HAP-1 (cell line): Measurements from ENCODE around the gene UPK3A.
"Not testable (repeated sequence)": the region's sequence is repeated elsewhere in the genome, so short reads cannot be mapped to it uniquely, and the experiment has no call there.

Experiments
- DNase-seq, 2 experiments: peaks; one replicate each; pipeline ENCODE4 v3.0.0-alpha.2; 2016 to 2020; ENCODE audit warnings: low spot score in 2 of 2
- H3K27me3 ChIP-seq: fragments of 250-450 bp; sonication (Bioruptor Pico); 2 replicates; pipeline ENCODE4 v1.5.1; 2020; ENCODE audit warnings: low read depth, mild to moderate bottlenecking, moderate library complexity
- H3K36me3 ChIP-seq: fragments of 250-450 bp; sonication (Bioruptor Pico); replicated peaks from 2 replicates; pipeline ENCODE4 v1.5.1; 2020; ENCODE audit warnings: mild to moderate bottlenecking
- H3K4me1 ChIP-seq: fragments of 250-450 bp; sonication (Bioruptor Pico); 2 replicates; pipeline ENCODE4 v1.5.1; 2020; ENCODE audit warnings: mild to moderate bottlenecking
- H3K4me3 ChIP-seq: fragments of 250-450 bp; sonication (Bioruptor Pico); 2 replicates; pipeline ENCODE4 v1.5.1; 2020; ENCODE audit warnings: mild to moderate bottlenecking, moderate library complexity
- H3K9me3 ChIP-seq: fragments of 250-450 bp; sonication (Bioruptor Pico); 2 replicates; pipeline ENCODE4 v1.5.1; 2020; ENCODE audit warnings: mild to moderate bottlenecking, moderate library complexity
- in situ Hi-C: fragments of 300-500 bp; cut with MboI; formaldehyde crosslinking; loops from 3 replicates; pipeline ENCODE4 v1.14.3; 2020; ENCODE audit warnings: low sequenced_read_pairs, inconsistent platforms, mixed read lengths

Gene UPK3A

GRCh38 chr22:45281010-45281409, 3.7 kb upstream of the UPK3A start:
- in situ Hi-C loops = no loop called here
- Histone ChIP-seq H3K4me1 (no peaks in the 10 kb centered on the region), H3K9me3 (no peaks in the 10 kb centered on the region), H3K27me3 (peaks cover 6% of the 10 kb centered on the region; the same call in 1 of the 2 replicates), H3K36me3 (no peaks in the 10 kb centered on the region), H3K4me3 (no peak overlapping the region)
- DNase-seq = no peak

- in situ Hi-C loops = no loop called here
- no peaks in the 10 kb centered on the region for H3K9me3 ChIP-seq
- no peaks in the 10 kb centered on the region for H3K4me1 ChIP-seq
- H3K27me3 ChIP-seq = peaks cover 6% of the 10 kb centered on the region; the same call in 1 of the 2 replicates
- H3K4me3 ChIP-seq = no peak overlapping the region
- no peak for DNase-seq
- no peaks in the 10 kb centered on the region for H3K36me3 ChIP-seq
These were observed 712 bp downstream of the UPK3A start for GRCh38 chr22:45285263-45286058.

GRCh38 chr22:45286854-45287551, 2.3 kb downstream of the UPK3A start:
- in situ Hi-C loops = no loop called here
- Histone ChIP-seq H3K4me1 (no peaks in the 10 kb centered on the region), H3K4me3 (no peak overlapping the region), H3K27me3 (peaks cover 6% of the 10 kb centered on the region; the same call in 1 of the 2 replicates), H3K9me3 (no peaks in the 10 kb centered on the region), H3K36me3 (no peaks in the 10 kb centered on the region)
- DNase-seq = no peak

GRCh38 chr22:45290410-45290936, 5.7 kb downstream of the UPK3A start:
- Histone ChIP-seq H3K4me3 (no peak overlapping the region), H3K9me3 (no peaks in the 10 kb centered on the region), H3K4me1 (no peaks in the 10 kb centered on the region), H3K36me3 (no peaks in the 10 kb centered on the region), H3K27me3 (no peaks in the 10 kb centered on the region)
- DNase-seq = peak in 1 of 2 experiments; percentile 58
- in situ Hi-C loops = no loop called here

- H3K4me1 ChIP-seq = no peaks in the 10 kb centered on the region
- no peaks in the 10 kb centered on the region for H3K27me3 ChIP-seq
- H3K36me3 ChIP-seq = no peaks in the 10 kb centered on the region
- no peak for DNase-seq
- no peaks in the 10 kb centered on the region for H3K9me3 ChIP-seq
- no peak overlapping the region for H3K4me3 ChIP-seq
- in situ Hi-C loops = no loop called here
These were observed 6.5 kb downstream of the UPK3A start for GRCh38 chr22:45291061-45291930.

GRCh38 chr22:45291931-45292290, 7.2 kb downstream of the UPK3A start:
- H3K9me3 ChIP-seq = no peaks in the 10 kb centered on the region
- no peaks in the 10 kb centered on the region for H3K4me1 ChIP-seq
- H3K36me3 ChIP-seq = no peaks in the 10 kb centered on the region
- no peak overlapping the region for H3K4me3 ChIP-seq
- in situ Hi-C loops = no loop called here
- no peak for DNase-seq
- H3K27me3 ChIP-seq = no peaks in the 10 kb centered on the region

- H3K27me3 ChIP-seq = no peaks in the 10 kb centered on the region
- no peaks in the 10 kb centered on the region for H3K4me1 ChIP-seq
- DNase-seq = no peak
- no peaks in the 10 kb centered on the region for H3K36me3 ChIP-seq
- in situ Hi-C loops = no loop called here
- H3K9me3 ChIP-seq = no peaks in the 10 kb centered on the region
- no peak overlapping the region for H3K4me3 ChIP-seq
These were observed 8.1 kb downstream of the UPK3A start for GRCh38 chr22:45292731-45293442.

- Histone ChIP-seq H3K9me3 (no peaks in the 10 kb centered on the region), H3K36me3 (no peaks in the 10 kb centered on the region), H3K4me3 (no peak overlapping the region), H3K4me1 (no peaks in the 10 kb centered on the region), H3K27me3 (no peaks in the 10 kb centered on the region)
- no peak for DNase-seq
- in situ Hi-C loops = no loop called here
These were observed 9.3 kb downstream of the UPK3A start for GRCh38 chr22:45294030-45294429.

GRCh38 chr22:45295004-45295403, 10.3 kb downstream of the UPK3A start:
- DNase-seq, in situ Hi-C loops: not testable (repeated sequence)

GRCh38 chr22:45295492-45295891, 10.7 kb downstream of the UPK3A start:
- Histone ChIP-seq H3K36me3 (no peaks in the 10 kb centered on the region), H3K4me1 (no peaks in the 10 kb centered on the region), H3K4me3 (no peak overlapping the region), H3K9me3 (no peaks in the 10 kb centered on the region), H3K27me3 (no peaks in the 10 kb centered on the region)
- in situ Hi-C loops = no loop called here
- DNase-seq = no peak

More at GRCh38 chr22:45295004-45295403, 10.3 kb downstream of the UPK3A start:
- H3K4me3 ChIP-seq, H3K4me1 ChIP-seq, H3K27me3 ChIP-seq, H3K9me3 ChIP-seq, H3K36me3 ChIP-seq: not testable (repeated sequence)

- Histone ChIP-seq H3K27me3 (no peaks in the 10 kb centered on the region), H3K4me3 (no peak overlapping the region), H3K4me1 (no peaks in the 10 kb centered on the region), H3K36me3 (no peaks in the 10 kb centered on the region), H3K9me3 (no peaks in the 10 kb centered on the region)
- DNase-seq = no peak
- in situ Hi-C loops = no loop called here
These were observed 12.0 kb downstream of the UPK3A start for GRCh38 chr22:45296628-45297297.

- no peaks in the 10 kb centered on the region for H3K36me3 ChIP-seq
- H3K4me1 ChIP-seq = no peaks in the 10 kb centered on the region
- no peak overlapping the region for H3K4me3 ChIP-seq
- no peaks in the 10 kb centered on the region for H3K9me3 ChIP-seq
- H3K27me3 ChIP-seq = no peaks in the 10 kb centered on the region
- DNase-seq = no peak
- in situ Hi-C loops = no loop called here
These were observed 14.3 kb downstream of the UPK3A start for GRCh38 chr22:45298934-45299505.
